Smooth muscle cell (in vitro differentiated cells): ENCODE measurements around the gene RIN3. TPM values are rescaled to one million over a fixed set of nuclear protein-coding genes. Genes with fewer than 3 reads are reported as not detected.

Experiments used
- DNase-seq: peaks from one replicate; lab custom pipeline; 2025; ENCODE audit not compliant: unreplicated experiment; lab: John Stamatoyannopoulos, UW
- H2AFZ ChIP-seq: fragments of 200-600 bp; sonication (generic); 2 replicates; pipeline ENCODE4 v1.6.0; 2016; ENCODE audit warnings: antibody characterized with exemption, low read depth, mild to moderate bottlenecking
- H3F3A ChIP-seq: fragments of 200-600 bp; sonication (generic); 2 replicates; pipeline ENCODE4 v1.6.0; 2017; ENCODE audit warnings: antibody characterized with exemption, low read depth
- H3K27ac ChIP-seq: fragments of 200-600 bp; sonication (generic); 2 replicates; pipeline ENCODE4 v1.5.1; 2016; ENCODE audit warnings: low read depth, mild to moderate bottlenecking
- H3K27me3 ChIP-seq: fragments of 200-600 bp; sonication (generic); 2 replicates; pipeline ENCODE4 v1.6.1; 2016; ENCODE audit warnings: low read depth, mild to moderate bottlenecking
- H3K36me3 ChIP-seq: fragments of 200-600 bp; sonication (generic); 2 replicates; pipeline ENCODE4 v1.5.1; 2016; ENCODE audit warnings: low read depth
- H3K4me1 ChIP-seq: fragments of 200-600 bp; sonication (generic); 2 replicates; pipeline ENCODE4 v1.5.1; 2016; ENCODE audit warnings: low read depth
- H3K4me2 ChIP-seq: fragments of 200-600 bp; sonication (generic); 2 replicates; pipeline ENCODE4 v1.6.0; 2016; ENCODE audit warnings: mild to moderate bottlenecking
- H3K4me3 ChIP-seq: fragments of 200-600 bp; sonication (generic); 2 replicates; pipeline ENCODE4 v1.5.1; 2016; ENCODE audit warnings: mild to moderate bottlenecking
- H3K79me2 ChIP-seq: fragments of 200-600 bp; sonication (generic); 2 replicates; pipeline ENCODE4 v1.6.0; 2016; ENCODE audit warnings: low read depth, mild to moderate bottlenecking
- H3K9ac ChIP-seq: fragments of 200-600 bp; sonication (generic); 2 replicates; pipeline ENCODE4 v1.6.0; 2016; ENCODE audit warnings: low read depth
- H3K9me3 ChIP-seq: fragments of 200-600 bp; sonication (generic); replicated peaks from 2 replicates; pipeline ENCODE4 v1.5.1; 2016; ENCODE audit warnings: low read depth
- H4K20me1 ChIP-seq: fragments of 200-600 bp; sonication (generic); 2 replicates; pipeline ENCODE4 v1.6.0; 2016; ENCODE audit warnings: low read depth
- WGBS: methylation state at CpG from one replicate; pipeline ENCODE4 v1.1.7; 2016; ENCODE audit warnings: low lambda C conversion rate; 5-methylcytosine and 5-hydroxymethylcytosine counted together
- polyA plus RNA-seq: library from polyadenylated mRNA; unstranded; fragments of >200 nt; fragmentation: Nextera tagmentation; extraction: Ambion mirVana; gene quantifications from 2 replicates; pipeline ENCODE4 v1.2.1, GENCODE V29; 2016
- total RNA-seq: library from RNA; depleted of rRNA; stranded (reverse); fragments of >200 nt; gene quantifications from 2 replicates; pipeline ENCODE4 v1.2.3, GENCODE V29; 2014
- TF ChIP-seq, protein P1 (sequence below): fragments of 200-600 bp; sonication (generic); IDR thresholded peaks from 2 replicates; pipeline ENCODE4 v1.5.1; 2017; ENCODE audit warnings: borderline replicate concordance, mild to moderate bottlenecking, antibody characterized with exemption; ENCODE audit not compliant: insufficient read depth, poor library complexity, severe bottlenecking

The RIN3 gene
- total and polyA plus RNA-seq, 2 experiments from 2014 or later, result 2.7 to 3.8 TPM

DNA sequence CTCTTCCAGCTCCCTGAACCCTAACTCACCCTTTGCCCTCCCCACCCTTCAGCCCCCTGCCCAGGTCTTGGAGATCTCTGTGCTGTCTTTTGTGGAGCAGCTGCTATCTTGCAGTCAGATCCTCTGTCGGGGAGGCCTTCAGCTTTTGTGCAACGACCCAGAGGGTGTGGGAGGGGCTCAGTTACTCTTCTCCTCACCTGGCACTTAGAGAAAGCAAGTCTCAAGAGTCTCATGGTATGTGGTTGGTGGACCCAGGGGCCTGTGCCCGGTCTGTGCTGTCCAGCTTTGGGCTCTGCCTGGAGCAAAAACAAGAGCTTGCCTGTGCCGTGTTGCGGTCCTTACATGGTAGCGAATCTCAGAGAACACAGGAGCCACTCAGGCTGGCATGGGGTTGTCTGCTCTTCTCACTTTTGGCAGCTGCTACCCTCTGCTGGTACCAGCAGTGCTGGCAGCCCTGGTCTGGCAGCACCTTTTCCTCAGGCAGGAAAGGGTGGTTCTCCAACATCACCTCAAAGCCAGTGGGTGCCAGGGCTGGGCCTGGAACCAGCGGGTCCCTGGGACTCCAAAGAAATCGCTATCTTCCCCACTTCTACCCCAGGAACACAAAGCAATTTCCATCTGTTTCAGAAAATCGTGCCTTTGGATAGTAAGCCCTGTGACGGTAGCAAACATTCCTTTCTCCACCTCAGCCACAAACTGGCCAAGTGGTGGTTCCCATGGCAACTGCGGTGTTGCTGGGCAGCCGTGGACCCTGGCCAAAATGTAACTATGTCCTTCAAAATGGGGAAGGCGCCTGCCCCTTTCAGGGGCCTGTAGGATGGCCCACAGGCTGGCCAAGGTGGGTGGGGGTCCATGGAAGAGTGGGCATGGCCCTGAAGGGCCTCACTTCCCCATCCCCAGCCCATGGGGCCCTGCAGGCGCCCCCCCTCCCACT lies 90.0 kb downstream of the RIN3 start:
- H3K4me2 ChIP-seq, result no peak overlapping the region

DNA sequence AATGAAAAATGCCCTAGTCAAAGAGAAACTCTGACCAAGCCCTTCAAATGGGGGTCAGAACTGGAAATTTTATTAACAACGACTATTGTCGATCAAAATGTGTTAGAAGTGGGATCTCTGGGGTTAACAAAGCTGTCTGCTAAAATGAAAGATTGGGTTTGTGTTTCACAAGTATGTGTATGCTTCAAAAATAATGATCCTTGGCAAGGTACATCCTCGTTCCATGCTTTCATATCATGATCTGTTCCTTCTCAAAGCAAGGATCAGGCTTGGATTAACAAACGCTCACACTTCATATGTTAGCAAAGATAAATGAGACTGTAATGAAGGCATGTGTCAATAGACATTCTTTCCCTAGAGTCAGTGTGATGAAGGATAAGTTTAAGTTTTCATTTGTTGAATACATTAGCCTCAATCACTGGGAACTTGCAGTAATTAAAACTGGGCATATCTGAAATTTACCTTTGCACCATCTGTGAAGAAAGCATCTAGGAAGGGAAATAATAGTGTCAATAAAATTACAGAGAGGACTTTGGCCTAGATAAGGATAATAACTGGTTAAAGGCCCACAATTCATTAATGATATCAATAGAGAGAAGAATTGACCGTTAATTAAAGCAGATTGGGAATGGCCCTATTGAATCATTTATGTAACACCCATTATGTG lies 91.8 kb downstream of the RIN3 start:
- 93% methylated on average over 5 of the region's 5 CpGs for WGBS
- H3K27me3 ChIP-seq, result no peaks in the 10 kb centered on the region
- no peaks in the 10 kb centered on the region for H3K36me3 ChIP-seq
- H3K4me1 ChIP-seq, result no peaks in the 10 kb centered on the region
- no peak overlapping the region for H2AFZ ChIP-seq
- H3K27ac ChIP-seq, result no peak overlapping the region
- TF ChIP-seq, protein P1, sequence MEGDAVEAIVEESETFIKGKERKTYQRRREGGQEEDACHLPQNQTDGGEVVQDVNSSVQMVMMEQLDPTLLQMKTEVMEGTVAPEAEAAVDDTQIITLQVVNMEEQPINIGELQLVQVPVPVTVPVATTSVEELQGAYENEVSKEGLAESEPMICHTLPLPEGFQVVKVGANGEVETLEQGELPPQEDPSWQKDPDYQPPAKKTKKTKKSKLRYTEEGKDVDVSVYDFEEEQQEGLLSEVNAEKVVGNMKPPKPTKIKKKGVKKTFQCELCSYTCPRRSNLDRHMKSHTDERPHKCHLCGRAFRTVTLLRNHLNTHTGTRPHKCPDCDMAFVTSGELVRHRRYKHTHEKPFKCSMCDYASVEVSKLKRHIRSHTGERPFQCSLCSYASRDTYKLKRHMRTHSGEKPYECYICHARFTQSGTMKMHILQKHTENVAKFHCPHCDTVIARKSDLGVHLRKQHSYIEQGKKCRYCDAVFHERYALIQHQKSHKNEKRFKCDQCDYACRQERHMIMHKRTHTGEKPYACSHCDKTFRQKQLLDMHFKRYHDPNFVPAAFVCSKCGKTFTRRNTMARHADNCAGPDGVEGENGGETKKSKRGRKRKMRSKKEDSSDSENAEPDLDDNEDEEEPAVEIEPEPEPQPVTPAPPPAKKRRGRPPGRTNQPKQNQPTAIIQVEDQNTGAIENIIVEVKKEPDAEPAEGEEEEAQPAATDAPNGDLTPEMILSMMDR, result no peak
- H3K9ac ChIP-seq, result no peak overlapping the region
- no peak for DNase-seq
- H3K4me2 ChIP-seq, result no peak overlapping the region
- no peaks in the 10 kb centered on the region for H3K79me2 ChIP-seq
- H4K20me1 ChIP-seq, result no peaks in the 10 kb centered on the region
- no peak overlapping the region for H3K4me3 ChIP-seq
- H3F3A ChIP-seq, result no peaks in the 10 kb centered on the region
- no peaks in the 10 kb centered on the region for H3K9me3 ChIP-seq

More for the DNA sequence above, 90.0 kb downstream of the RIN3 start:
- no peaks in the 10 kb centered on the region for H3K79me2 ChIP-seq
- WGBS, result 84% methylated on average over 14 of the region's 14 CpGs
- H2AFZ ChIP-seq, result no peak overlapping the region
- no peak overlapping the region for H3K27ac ChIP-seq
- H4K20me1 ChIP-seq, result no peaks in the 10 kb centered on the region
- no peak overlapping the region for H3K4me3 ChIP-seq
- no peaks in the 10 kb centered on the region for H3K36me3 ChIP-seq
- H3K9ac ChIP-seq, result no peak overlapping the region
- H3K4me1 ChIP-seq, result no peaks in the 10 kb centered on the region
- no peaks in the 10 kb centered on the region for H3K27me3 ChIP-seq
- TF ChIP-seq, protein P1, result no peak
- no peaks in the 10 kb centered on the region for H3K9me3 ChIP-seq
- H3F3A ChIP-seq, result peaks cover 8% of the 10 kb centered on the region
- no peak for DNase-seq

DNA sequence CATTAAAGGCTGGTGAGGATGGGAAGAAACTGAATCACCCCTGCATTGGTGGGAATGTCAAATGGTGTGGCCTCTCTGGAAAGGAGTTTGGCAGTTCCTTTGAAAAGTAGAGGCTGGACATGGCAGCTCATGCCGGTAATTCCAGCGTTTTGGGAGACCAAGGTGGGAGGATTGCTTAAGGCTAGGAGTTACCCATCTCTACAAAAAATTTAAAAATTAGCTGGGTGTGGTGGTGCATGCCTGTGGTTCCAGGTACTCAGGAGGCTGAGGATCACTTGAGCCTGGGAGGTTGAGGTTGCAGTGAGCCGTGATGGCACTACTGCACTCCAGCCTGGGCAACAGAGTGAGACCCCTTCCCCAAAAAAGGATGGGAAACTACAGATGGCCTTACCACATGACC lies 93.7 kb downstream of the RIN3 start:
- Histone ChIP-seq H3K4me3 (no peak overlapping the region), H3K79me2 (no peaks in the 10 kb centered on the region), H3K4me1 (no peaks in the 10 kb centered on the region), H3K4me2 (no peak overlapping the region), H3K9ac (no peak overlapping the region), H3K27ac (no peak overlapping the region), H3F3A (no peaks in the 10 kb centered on the region), H3K36me3 (no peaks in the 10 kb centered on the region), H3K9me3 (no peaks in the 10 kb centered on the region), H4K20me1 (no peaks in the 10 kb centered on the region), H3K27me3 (no peaks in the 10 kb centered on the region), H2AFZ (no peak overlapping the region)
- 95% methylated on average over 3 of the region's 3 CpGs for WGBS
- TF ChIP-seq, protein P1, result no peak
- no peak for DNase-seq
